ENCODE measurements around the gene TACC2. TPM values are rescaled to one million over a fixed set of nuclear protein-coding genes. Genes with fewer than 3 reads are reported as not detected.
A peak's percentile ranks its signal among the peaks of the same experiment; 100 is the strongest.

TACC2 gene
- total and polyA plus RNA-seq, 2 experiments from 2014 or later, result 30.8 to 35.9 TPM

DNA sequence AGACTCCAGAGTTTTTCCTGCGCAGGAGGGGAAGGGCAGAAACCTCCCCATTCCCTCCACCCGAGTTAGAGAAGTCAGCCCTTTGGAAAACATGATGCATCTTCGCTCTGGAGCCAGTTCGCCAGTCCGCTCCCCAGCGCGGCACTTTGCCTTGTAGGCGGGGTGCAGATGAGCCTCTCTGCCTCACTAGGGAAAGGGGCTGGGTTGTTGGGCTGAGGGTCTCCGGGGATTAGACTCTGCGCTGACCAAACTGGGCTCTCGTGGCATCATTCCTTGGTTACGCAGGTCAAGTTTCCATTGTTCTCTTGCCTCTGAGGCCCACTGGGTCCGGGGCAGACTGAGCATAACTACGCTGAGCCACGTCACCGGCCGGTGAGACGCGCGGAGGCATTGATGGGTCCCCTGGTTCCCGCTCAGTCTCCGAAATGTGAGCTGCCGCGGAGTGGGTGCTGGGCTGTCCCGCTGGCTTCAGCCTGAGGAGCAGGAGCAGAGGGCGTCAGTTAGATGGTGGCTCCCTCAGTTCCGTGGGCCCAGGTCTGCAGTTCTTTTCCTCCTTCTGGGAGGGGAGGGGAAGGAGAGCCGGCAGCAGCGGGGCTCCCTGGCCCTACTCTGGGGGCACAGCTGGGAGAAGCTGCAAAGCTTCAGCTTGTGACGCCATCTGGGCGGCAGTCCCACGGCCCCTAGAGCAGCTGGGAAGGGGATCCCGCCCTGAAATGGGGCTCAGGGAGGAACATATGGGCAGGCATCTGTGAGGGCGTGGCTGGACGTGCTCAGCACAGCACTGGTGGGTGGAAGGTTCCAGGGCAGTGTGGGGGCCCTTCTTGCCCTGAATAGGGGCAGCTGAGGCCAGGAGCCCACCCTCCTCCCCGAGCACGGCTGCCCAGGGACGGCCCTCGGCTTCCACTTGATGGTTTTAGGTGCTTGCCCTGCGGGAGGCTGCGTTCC lies 160.9 kb downstream of the TACC2 start:
- H2AFZ ChIP-seq, result no peak overlapping the region
- peaks cover 10% of the 10 kb centered on the region for H3K9me3 Mint-ChIP-seq
- no peak overlapping the region for H3K4me2 ChIP-seq
- no peaks in the 10 kb centered on the region for H3K9me2 ChIP-seq (ENCODE audit: insufficient read depth)
- H3K36me3 ChIP-seq (ENCODE audit: insufficient read depth), result 0 out of 2 replicates have a peak, but pooled peaks cover 5% of the 10 kb centered on the region
- H3K4me1 ChIP-seq (ENCODE audit: insufficient read depth), result peaks cover 4% of the 10 kb centered on the region; the same call in 1 of the 2 replicates
- H3K4me3 Mint-ChIP-seq, result no peak overlapping the region
- H3K27ac Mint-ChIP-seq, result peak overlapping the region; percentile 54
- peaks cover 9% of the 10 kb centered on the region for H3K27me3 Mint-ChIP-seq (ENCODE audit: insufficient read depth, low read depth, poor library complexity)
- no peak overlapping the region for H3K27ac ChIP-seq (ENCODE audit: low read depth)
- no peak overlapping the region for H3K4me3 ChIP-seq
- TF ChIP-seq, protein P1, sequence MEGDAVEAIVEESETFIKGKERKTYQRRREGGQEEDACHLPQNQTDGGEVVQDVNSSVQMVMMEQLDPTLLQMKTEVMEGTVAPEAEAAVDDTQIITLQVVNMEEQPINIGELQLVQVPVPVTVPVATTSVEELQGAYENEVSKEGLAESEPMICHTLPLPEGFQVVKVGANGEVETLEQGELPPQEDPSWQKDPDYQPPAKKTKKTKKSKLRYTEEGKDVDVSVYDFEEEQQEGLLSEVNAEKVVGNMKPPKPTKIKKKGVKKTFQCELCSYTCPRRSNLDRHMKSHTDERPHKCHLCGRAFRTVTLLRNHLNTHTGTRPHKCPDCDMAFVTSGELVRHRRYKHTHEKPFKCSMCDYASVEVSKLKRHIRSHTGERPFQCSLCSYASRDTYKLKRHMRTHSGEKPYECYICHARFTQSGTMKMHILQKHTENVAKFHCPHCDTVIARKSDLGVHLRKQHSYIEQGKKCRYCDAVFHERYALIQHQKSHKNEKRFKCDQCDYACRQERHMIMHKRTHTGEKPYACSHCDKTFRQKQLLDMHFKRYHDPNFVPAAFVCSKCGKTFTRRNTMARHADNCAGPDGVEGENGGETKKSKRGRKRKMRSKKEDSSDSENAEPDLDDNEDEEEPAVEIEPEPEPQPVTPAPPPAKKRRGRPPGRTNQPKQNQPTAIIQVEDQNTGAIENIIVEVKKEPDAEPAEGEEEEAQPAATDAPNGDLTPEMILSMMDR (conservative IDR thresholded peaks at IDR 0.05; ENCODE audit: low read depth in 2 of 2), result no peak
- TF ChIP-seq NANOG (IDR thresholded peaks at IDR 0.05; ENCODE audit: borderline replicate concordance), result no peak
- no peak for TF ChIP-seq EZH2phosphoT487 (IDR thresholded peaks at IDR 0.05; ENCODE audit: unreplicated experiment)
- TF ChIP-seq CREB1 (CRISPR knock-in tag; IDR thresholded peaks at IDR 0.05; ENCODE audit: low read depth), result no peak
- TF ChIP-seq, protein P2, sequence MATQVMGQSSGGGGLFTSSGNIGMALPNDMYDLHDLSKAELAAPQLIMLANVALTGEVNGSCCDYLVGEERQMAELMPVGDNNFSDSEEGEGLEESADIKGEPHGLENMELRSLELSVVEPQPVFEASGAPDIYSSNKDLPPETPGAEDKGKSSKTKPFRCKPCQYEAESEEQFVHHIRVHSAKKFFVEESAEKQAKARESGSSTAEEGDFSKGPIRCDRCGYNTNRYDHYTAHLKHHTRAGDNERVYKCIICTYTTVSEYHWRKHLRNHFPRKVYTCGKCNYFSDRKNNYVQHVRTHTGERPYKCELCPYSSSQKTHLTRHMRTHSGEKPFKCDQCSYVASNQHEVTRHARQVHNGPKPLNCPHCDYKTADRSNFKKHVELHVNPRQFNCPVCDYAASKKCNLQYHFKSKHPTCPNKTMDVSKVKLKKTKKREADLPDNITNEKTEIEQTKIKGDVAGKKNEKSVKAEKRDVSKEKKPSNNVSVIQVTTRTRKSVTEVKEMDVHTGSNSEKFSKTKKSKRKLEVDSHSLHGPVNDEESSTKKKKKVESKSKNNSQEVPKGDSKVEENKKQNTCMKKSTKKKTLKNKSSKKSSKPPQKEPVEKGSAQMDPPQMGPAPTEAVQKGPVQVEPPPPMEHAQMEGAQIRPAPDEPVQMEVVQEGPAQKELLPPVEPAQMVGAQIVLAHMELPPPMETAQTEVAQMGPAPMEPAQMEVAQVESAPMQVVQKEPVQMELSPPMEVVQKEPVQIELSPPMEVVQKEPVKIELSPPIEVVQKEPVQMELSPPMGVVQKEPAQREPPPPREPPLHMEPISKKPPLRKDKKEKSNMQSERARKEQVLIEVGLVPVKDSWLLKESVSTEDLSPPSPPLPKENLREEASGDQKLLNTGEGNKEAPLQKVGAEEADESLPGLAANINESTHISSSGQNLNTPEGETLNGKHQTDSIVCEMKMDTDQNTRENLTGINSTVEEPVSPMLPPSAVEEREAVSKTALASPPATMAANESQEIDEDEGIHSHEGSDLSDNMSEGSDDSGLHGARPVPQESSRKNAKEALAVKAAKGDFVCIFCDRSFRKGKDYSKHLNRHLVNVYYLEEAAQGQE (IDR thresholded peaks at IDR 0.05; ENCODE audit: unreplicated experiment), result no peak
- TF ChIP-seq ETS1 (IDR thresholded peaks at IDR 0.05), result no peak
- TF ChIP-seq ZNF331 (CRISPR knock-in tag; IDR thresholded peaks at IDR 0.05; ENCODE audit: low read depth), result no peak
- TF ChIP-seq ZNF114 (CRISPR knock-in tag; IDR thresholded peaks at IDR 0.05), result no peak
- TF ChIP-seq POLR2AphosphoS5 (IDR thresholded peaks at IDR 0.05; ENCODE audit: low read depth), result no peak
- no peak for TF ChIP-seq EZH2 (IDR thresholded peaks at IDR 0.05; ENCODE audit: low read depth, unreplicated experiment)
- TF ChIP-seq JUNB (IDR thresholded peaks at IDR 0.05; ENCODE audit: unreplicated experiment), result no peak
- TF ChIP-seq STAT1 (IDR thresholded peaks at IDR 0.05; ENCODE audit: unreplicated experiment), result no peak
- TF ChIP-seq, protein P3, sequence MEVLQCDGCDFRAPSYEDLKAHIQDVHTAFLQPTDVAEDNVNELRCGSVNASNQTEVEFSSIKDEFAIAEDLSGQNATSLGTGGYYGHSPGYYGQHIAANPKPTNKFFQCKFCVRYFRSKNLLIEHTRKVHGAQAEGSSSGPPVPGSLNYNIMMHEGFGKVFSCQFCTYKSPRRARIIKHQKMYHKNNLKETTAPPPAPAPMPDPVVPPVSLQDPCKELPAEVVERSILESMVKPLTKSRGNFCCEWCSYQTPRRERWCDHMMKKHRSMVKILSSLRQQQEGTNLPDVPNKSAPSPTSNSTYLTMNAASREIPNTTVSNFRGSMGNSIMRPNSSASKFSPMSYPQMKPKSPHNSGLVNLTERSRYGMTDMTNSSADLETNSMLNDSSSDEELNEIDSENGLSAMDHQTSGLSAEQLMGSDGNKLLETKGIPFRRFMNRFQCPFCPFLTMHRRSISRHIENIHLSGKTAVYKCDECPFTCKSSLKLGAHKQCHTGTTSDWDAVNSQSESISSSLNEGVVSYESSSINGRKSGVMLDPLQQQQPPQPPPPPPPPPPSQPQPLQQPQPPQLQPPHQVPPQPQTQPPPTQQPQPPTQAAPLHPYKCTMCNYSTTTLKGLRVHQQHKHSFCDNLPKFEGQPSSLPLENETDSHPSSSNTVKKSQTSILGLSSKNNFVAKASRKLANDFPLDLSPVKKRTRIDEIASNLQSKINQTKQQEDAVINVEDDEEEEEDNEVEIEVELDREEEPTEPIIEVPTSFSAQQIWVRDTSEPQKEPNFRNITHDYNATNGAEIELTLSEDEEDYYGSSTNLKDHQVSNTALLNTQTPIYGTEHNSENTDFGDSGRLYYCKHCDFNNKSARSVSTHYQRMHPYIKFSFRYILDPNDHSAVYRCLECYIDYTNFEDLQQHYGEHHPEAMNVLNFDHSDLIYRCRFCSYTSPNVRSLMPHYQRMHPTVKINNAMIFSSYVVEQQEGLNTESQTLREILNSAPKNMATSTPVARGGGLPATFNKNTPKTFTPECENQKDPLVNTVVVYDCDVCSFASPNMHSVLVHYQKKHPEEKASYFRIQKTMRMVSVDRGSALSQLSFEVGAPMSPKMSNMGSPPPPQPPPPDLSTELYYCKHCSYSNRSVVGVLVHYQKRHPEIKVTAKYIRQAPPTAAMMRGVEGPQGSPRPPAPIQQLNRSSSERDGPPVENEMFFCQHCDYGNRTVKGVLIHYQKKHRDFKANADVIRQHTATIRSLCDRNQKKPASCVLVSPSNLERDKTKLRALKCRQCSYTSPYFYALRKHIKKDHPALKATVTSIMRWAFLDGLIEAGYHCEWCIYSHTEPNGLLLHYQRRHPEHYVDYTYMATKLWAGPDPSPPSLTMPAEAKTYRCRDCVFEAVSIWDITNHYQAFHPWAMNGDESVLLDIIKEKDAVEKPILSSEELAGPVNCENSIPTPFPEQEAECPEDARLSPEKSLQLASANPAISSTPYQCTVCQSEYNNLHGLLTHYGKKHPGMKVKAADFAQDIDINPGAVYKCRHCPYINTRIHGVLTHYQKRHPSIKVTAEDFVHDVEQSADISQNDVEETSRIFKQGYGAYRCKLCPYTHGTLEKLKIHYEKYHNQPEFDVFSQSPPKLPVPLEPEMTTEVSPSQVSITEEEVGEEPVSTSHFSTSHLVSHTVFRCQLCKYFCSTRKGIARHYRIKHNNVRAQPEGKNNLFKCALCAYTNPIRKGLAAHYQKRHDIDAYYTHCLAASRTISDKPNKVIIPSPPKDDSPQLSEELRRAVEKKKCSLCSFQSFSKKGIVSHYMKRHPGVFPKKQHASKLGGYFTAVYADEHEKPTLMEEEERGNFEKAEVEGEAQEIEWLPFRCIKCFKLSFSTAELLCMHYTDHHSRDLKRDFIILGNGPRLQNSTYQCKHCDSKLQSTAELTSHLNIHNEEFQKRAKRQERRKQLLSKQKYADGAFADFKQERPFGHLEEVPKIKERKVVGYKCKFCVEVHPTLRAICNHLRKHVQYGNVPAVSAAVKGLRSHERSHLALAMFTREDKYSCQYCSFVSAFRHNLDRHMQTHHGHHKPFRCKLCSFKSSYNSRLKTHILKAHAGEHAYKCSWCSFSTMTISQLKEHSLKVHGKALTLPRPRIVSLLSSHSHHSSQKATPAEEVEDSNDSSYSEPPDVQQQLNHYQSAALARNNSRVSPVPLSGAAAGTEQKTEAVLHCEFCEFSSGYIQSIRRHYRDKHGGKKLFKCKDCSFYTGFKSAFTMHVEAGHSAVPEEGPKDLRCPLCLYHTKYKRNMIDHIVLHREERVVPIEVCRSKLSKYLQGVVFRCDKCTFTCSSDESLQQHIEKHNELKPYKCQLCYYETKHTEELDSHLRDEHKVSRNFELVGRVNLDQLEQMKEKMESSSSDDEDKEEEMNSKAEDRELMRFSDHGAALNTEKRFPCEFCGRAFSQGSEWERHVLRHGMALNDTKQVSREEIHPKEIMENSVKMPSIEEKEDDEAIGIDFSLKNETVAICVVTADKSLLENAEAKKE (CRISPR knock-in tag; IDR thresholded peaks at IDR 0.05), result no peak
- peaks cover 37% of the 10 kb centered on the region for H3K4me1 Mint-ChIP-seq
- H4K20me1 ChIP-seq (replicated peaks; ENCODE audit: insufficient read depth), result no peaks in the 10 kb centered on the region
- H3K27me3 ChIP-seq (ENCODE audit: insufficient read depth), result no peaks in the 10 kb centered on the region
- no peaks in the 10 kb centered on the region for H3F3A ChIP-seq (replicated peaks; ENCODE audit: low read depth)
- no peaks in the 10 kb centered on the region for H3K79me2 ChIP-seq (replicated peaks; ENCODE audit: insufficient read depth)
- H3K36me3 Mint-ChIP-seq (ENCODE audit: low read depth), result peaks cover 33% of the 10 kb centered on the region
- ATAC-seq, result peak; percentile 59
- peak; percentile 35 for DNase-seq (ENCODE audit: low spot score)
